Measurements from ENCODE around the gene C1orf50.

- TF ChIP-seq RFX5 (IDR thresholded peaks at IDR 0.05; ENCODE audit: low read depth, low read length) (no peak), SMC3 (IDR thresholded peaks at IDR 0.05; ENCODE audit: low read depth, low read length) (no peak), POLR2A (IDR thresholded peaks at IDR 0.05; ENCODE audit: low read depth, low read length) (no peak), RAD21 (IDR thresholded peaks at IDR 0.05; ENCODE audit: low read length) (no peak), CTCF (conservative IDR thresholded peaks at IDR 0.05; ENCODE audit: low read depth, low read length) (no peak), FOS (IDR thresholded peaks at IDR 0.05; ENCODE audit: low read depth, low read length) (no peak), RCOR1 (IDR thresholded peaks at IDR 0.05; ENCODE audit: insufficient replicate concordance, low read length) (no peak), MXI1 (IDR thresholded peaks at IDR 0.05; ENCODE audit: borderline replicate concordance, low read depth, low read length) (no peak), NFE2L2 (IDR thresholded peaks at IDR 0.05; ENCODE audit: low read depth, low read length) (no peak), USF2 (IDR thresholded peaks at IDR 0.05; ENCODE audit: low read depth, low read length) (no peak), CHD1 (IDR thresholded peaks at IDR 0.05; ENCODE audit: low read depth, low read length) (no peak), CEBPB (IDR thresholded peaks at IDR 0.05; ENCODE audit: low read depth, low read length) (no peak), MAZ (IDR thresholded peaks at IDR 0.05; ENCODE audit: borderline replicate concordance, low read depth, low read length) (no peak)
Observed at GRCh38 chr1:42783092-42783491, 16.0 kb downstream of the C1orf50 start.
